HG02759 (cell line): ENCODE results near the gene PLXND1.
A peak's percentile ranks its signal among the peaks of the same experiment; 100 is the strongest.

ENCODE experiments used
- ATAC-seq: cut with Tn5 transposase; IDR thresholded peaks from one replicate; pipeline ENCODE4 v1.9.1; 2021; ENCODE audit warnings: mild to moderate bottlenecking, moderate library complexity; ENCODE audit not compliant: unreplicated experiment

Gene PLXND1

GRCh38 chr3:129587566-129588210 is 18.8 kb downstream of the PLXND1 start:
- no peak for ATAC-seq

GRCh38 chr3:129586746-129587430 is 19.6 kb downstream of the PLXND1 start:
- ATAC-seq: no peak

GRCh38 chr3:129585949-129586657 is 20.4 kb downstream of the PLXND1 start:
- ATAC-seq: no peak

GRCh38 chr3:129584631-129585030 is 21.8 kb downstream of the PLXND1 start:
- ATAC-seq: no peak

GRCh38 chr3:129583289-129583688 is 23.2 kb downstream of the PLXND1 start:
- ATAC-seq: no peak

- ATAC-seq: no peak
Measured at GRCh38 chr3:129582799-129583198, 23.7 kb downstream of the PLXND1 start.

- ATAC-seq: no peak
Measured at GRCh38 chr3:129581623-129582022, 24.9 kb downstream of the PLXND1 start.

- ATAC-seq: no peak
Measured at GRCh38 chr3:129579991-129580390, 26.5 kb downstream of the PLXND1 start.

GRCh38 chr3:129577925-129578786 is 28.3 kb downstream of the PLXND1 start:
- no peak for ATAC-seq

GRCh38 chr3:129577366-129577765 is 29.1 kb downstream of the PLXND1 start:
- no peak for ATAC-seq

- ATAC-seq: peak; percentile 60
Measured at GRCh38 chr3:129576514-129577352, 29.7 kb downstream of the PLXND1 start.

GRCh38 chr3:129575997-129576384 is 30.5 kb downstream of the PLXND1 start:
- no peak for ATAC-seq

- ATAC-seq: no peak
Measured at GRCh38 chr3:129575233-129575996, 31.1 kb downstream of the PLXND1 start.

- ATAC-seq: no peak
Measured at GRCh38 chr3:129574206-129574605, 32.3 kb downstream of the PLXND1 start.

GRCh38 chr3:129573493-129573892 is 33.0 kb downstream of the PLXND1 start:
- ATAC-seq: no peak

GRCh38 chr3:129572603-129573002 is 33.9 kb downstream of the PLXND1 start:
- ATAC-seq: no peak

GRCh38 chr3:129571605-129572547 is 34.6 kb downstream of the PLXND1 start:
- ATAC-seq: no peak

GRCh38 chr3:129569856-129570255 is 36.6 kb downstream of the PLXND1 start:
- no peak for ATAC-seq
